Measurements from ENCODE around the gene REV1.

REV1 gene

GRCh38 chr2:99444222-99444621 is 45.6 kb downstream of the REV1 start:
- Histone ChIP-seq H3K36me3 (ENCODE audit: low read length) (peaks cover 35% of the 10 kb centered on the region), H3K79me2 (ENCODE audit: insufficient read depth, low read length) (peaks cover 54% of the 10 kb centered on the region), H3K9me2 (replicated peaks; ENCODE audit: insufficient read depth, low read length) (no peaks in the 10 kb centered on the region), H3F3A (ENCODE audit: insufficient read depth) (0 out of 2 replicates have a peak, but pooled peaks cover 8% of the 10 kb centered on the region), H3K27me3 (ENCODE audit: low read length) (no peaks in the 10 kb centered on the region), H3K9me3 (ENCODE audit: insufficient read depth, low read length) (no peaks in the 10 kb centered on the region), H3K9ac (ENCODE audit: low read length) (no peak overlapping the region), H4K20me1 (ENCODE audit: low read depth, low read length) (0 out of 2 replicates have a peak, but pooled peaks cover 4% of the 10 kb centered on the region), H2AFZ (ENCODE audit: low read depth, low read length, severe bottlenecking) (no peak overlapping the region), H3K4me3 (ENCODE audit: insufficient read depth, low read length, poor library complexity, severe bottlenecking) (no peak overlapping the region), H3K27ac (ENCODE audit: low read depth, low read length) (no peak overlapping the region), H3K4me2 (ENCODE audit: low read depth, low read length, poor library complexity, severe bottlenecking) (no peak overlapping the region)
- TF ChIP-seq EZH2phosphoT487 (conservative IDR thresholded peaks at IDR 0.05; ENCODE audit: low read length) = no peak
- TF ChIP-seq CTCF (IDR thresholded peaks at IDR 0.05; ENCODE audit: insufficient read depth, low read length, poor library complexity, severe bottlenecking) = no peak

GRCh38 chr2:99442837-99443236 is 47.0 kb downstream of the REV1 start:
- Histone ChIP-seq H3K4me3 (ENCODE audit: insufficient read depth, low read length, poor library complexity, severe bottlenecking) (no peak overlapping the region), H3K27ac (ENCODE audit: low read depth, low read length) (no peak overlapping the region), H3K36me3 (ENCODE audit: low read length) (peaks cover 39% of the 10 kb centered on the region; the same call in 1 of the 2 replicates)

DNA sequence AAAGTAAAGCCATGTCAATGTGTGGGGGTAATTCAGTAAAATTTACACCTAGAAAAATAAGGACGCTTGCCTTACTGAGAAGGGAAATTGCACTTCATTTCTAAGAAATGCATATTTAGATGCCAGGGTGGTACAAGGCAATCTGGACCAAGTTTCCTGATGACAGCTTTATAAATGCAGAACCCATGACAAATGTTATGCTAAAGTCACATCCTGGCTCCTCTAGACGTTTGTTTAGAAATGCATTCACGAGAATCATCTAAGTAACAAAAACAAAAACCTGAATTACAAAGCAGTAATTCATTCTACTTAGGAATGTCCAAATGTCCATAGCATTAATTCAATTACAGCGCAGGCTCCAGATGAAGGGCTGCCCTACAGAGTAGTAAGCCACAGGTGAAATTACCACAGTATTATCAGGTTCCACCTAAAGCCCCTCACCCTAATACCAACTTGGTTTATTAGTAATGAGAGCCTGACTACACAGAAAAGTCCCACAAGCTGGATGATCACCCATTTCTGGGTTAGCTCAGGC is 49.8 kb downstream of the REV1 start:
- Histone ChIP-seq H3K27ac (ENCODE audit: low read depth, low read length) (no peak overlapping the region), H3K9me2 (replicated peaks; ENCODE audit: insufficient read depth, low read length) (no peaks in the 10 kb centered on the region), H3F3A (ENCODE audit: insufficient read depth) (peaks cover 12% of the 10 kb centered on the region; the same call in 1 of the 2 replicates), H3K79me2 (ENCODE audit: insufficient read depth, low read length) (peaks cover 35% of the 10 kb centered on the region), H4K20me1 (ENCODE audit: low read depth, low read length) (no peaks in the 10 kb centered on the region), H3K9me3 (ENCODE audit: insufficient read depth, low read length) (no peaks in the 10 kb centered on the region), H3K4me3 (ENCODE audit: insufficient read depth, low read length, poor library complexity, severe bottlenecking) (no peak overlapping the region), H3K27me3 (ENCODE audit: low read length) (no peaks in the 10 kb centered on the region), H2AFZ (ENCODE audit: low read depth, low read length, severe bottlenecking) (no peak overlapping the region), H3K4me2 (ENCODE audit: low read depth, low read length, poor library complexity, severe bottlenecking) (no peak overlapping the region), H3K36me3 (ENCODE audit: low read length) (peaks cover 41% of the 10 kb centered on the region; the same call in 1 of the 2 replicates), H3K9ac (ENCODE audit: low read length) (no peak overlapping the region)
- TF ChIP-seq EZH2phosphoT487 (conservative IDR thresholded peaks at IDR 0.05; ENCODE audit: low read length) = no peak
- no peak for TF ChIP-seq CTCF (IDR thresholded peaks at IDR 0.05; ENCODE audit: insufficient read depth, low read length, poor library complexity, severe bottlenecking)

More at GRCh38 chr2:99442837-99443236, 47.0 kb downstream of the REV1 start:
- Histone ChIP-seq H3K79me2 (ENCODE audit: insufficient read depth, low read length) (peaks cover 46% of the 10 kb centered on the region), H3K9me3 (ENCODE audit: insufficient read depth, low read length) (no peaks in the 10 kb centered on the region), H3K27me3 (ENCODE audit: low read length) (no peaks in the 10 kb centered on the region), H2AFZ (ENCODE audit: low read depth, low read length, severe bottlenecking) (no peak overlapping the region), H3K4me2 (ENCODE audit: low read depth, low read length, poor library complexity, severe bottlenecking) (no peak overlapping the region), H3K9ac (ENCODE audit: low read length) (no peak overlapping the region), H3K9me2 (replicated peaks; ENCODE audit: insufficient read depth, low read length) (no peaks in the 10 kb centered on the region), H4K20me1 (ENCODE audit: low read depth, low read length) (no peaks in the 10 kb centered on the region), H3F3A (ENCODE audit: insufficient read depth) (peaks cover 10% of the 10 kb centered on the region; the same call in 1 of the 2 replicates)
- no peak for TF ChIP-seq CTCF (IDR thresholded peaks at IDR 0.05; ENCODE audit: insufficient read depth, low read length, poor library complexity, severe bottlenecking)
- TF ChIP-seq EZH2phosphoT487 (conservative IDR thresholded peaks at IDR 0.05; ENCODE audit: low read length) = no peak

All from SU-DHL-6 (cell line).